ENCODE data around the gene PLAC9. TPM values are rescaled to one million over a fixed set of nuclear protein-coding genes. Genes with fewer than 3 reads are reported as not detected.
A peak's percentile ranks its signal among the peaks of the same experiment; 100 is the strongest.

Gene PLAC9
- total and polyA plus RNA-seq, 2 experiments from 2014 or later = 8.8 to 118 TPM

DNA sequence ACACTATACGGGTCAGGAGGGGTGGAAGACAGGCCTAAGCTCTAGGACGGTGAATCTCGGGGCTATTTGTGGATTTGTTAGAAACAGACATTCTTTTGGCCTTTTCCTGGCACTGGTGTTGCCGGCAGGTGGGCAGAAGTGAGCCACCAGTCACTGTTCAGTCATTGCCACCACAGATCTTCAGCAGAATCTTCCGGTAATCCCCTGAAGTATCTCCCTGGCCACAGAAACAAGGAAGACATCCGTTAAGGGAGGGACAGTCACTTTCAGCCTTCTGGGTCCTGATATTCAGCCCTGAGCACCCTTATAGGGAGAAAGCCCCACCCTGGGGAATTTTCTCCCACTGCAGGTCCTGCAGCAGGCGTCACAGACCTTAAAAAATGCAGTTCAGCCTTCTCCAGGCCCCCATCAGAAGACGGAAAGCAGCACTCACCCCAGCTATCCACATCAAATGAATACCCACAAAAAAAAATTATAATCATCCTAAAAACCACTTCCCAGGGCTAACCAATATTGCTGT lies 23.2 kb downstream of the PLAC9 start:
- H3K79me2 ChIP-seq (ENCODE audit: insufficient read depth) = peaks cover 7% of the 10 kb centered on the region; the same call in 1 of the 2 replicates

DNA sequence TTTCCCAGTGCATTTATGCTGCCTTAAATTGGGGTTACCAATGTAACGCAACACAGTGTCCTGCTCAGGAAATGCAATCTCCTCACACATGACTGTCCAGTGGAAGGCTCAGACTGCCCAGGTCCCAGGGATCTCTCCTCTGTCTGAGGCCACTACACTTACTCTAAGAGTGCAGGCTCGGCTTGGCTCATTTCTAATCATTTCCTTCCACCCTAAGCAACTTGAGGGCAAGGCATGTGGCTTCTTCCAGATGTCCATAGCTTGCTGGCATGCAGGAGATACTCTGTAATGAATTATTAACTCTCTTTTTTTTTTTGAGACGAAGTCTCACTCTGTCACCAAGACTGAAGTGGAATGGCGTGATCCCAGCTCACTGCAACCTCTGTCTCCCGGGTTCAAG lies 23.7 kb downstream of the PLAC9 start:
- no peak for TF ChIP-seq EZH2 (IDR thresholded peaks at IDR 0.05; ENCODE audit: insufficient read depth, poor library complexity, severe bottlenecking)
- no peak for TF ChIP-seq EZH2phosphoT487 (IDR thresholded peaks at IDR 0.05; ENCODE audit: insufficient read depth, low read depth)
- WGBS, 2 experiments (ENCODE audit: low coverage in 1 of 2, low lambda C conversion rate in 2 of 2, missing lambda C conversion rate in 2 of 2) = 46 to 49% methylated on average over 5 of the region's 5 CpGs
- DNase-seq = no peak
- H3K27ac ChIP-seq = peak overlapping the region; percentile 86
- H3K4me1 ChIP-seq (ENCODE audit: insufficient read depth) = peaks cover 46% of the 10 kb centered on the region
- no peaks in the 10 kb centered on the region for H3K9me2 ChIP-seq (ENCODE audit: insufficient read depth)
- no peaks in the 10 kb centered on the region for H3K9me3 ChIP-seq (ENCODE audit: low read depth)
- no peaks in the 10 kb centered on the region for H4K20me1 ChIP-seq (ENCODE audit: insufficient read depth)
- peak overlapping the region; percentile 72 for H3K9ac ChIP-seq
- no peak overlapping the region for H3K4me3 ChIP-seq
- H3K36me3 ChIP-seq (ENCODE audit: low read depth) = peaks cover 31% of the 10 kb centered on the region
- H3K4me2 ChIP-seq (ENCODE audit: unreplicated experiment) = peak overlapping the region; percentile 61
- in situ Hi-C loops (cut with MboI) = no loop called here
- H2AFZ ChIP-seq = no peak overlapping the region
- H3K79me2 ChIP-seq (ENCODE audit: insufficient read depth) = peaks cover 7% of the 10 kb centered on the region; the same call in 1 of the 2 replicates
- H3K27me3 ChIP-seq (replicated peaks; ENCODE audit: insufficient read depth) = no peaks in the 10 kb centered on the region
- H3F3A ChIP-seq (ENCODE audit: insufficient read depth) = peaks cover 69% of the 10 kb centered on the region

More for the DNA sequence above, 23.2 kb downstream of the PLAC9 start:
- Histone ChIP-seq H3F3A (ENCODE audit: insufficient read depth) (peaks cover 66% of the 10 kb centered on the region), H3K9me2 (ENCODE audit: insufficient read depth) (no peaks in the 10 kb centered on the region), H3K4me2 (ENCODE audit: unreplicated experiment) (peak overlapping the region; percentile 61), H3K9ac (peak overlapping the region; percentile 72), H3K27ac (peak overlapping the region; percentile 86), H3K4me3 (peak overlapping the region; percentile 13), H3K36me3 (ENCODE audit: low read depth) (peaks cover 30% of the 10 kb centered on the region), H4K20me1 (ENCODE audit: insufficient read depth) (no peaks in the 10 kb centered on the region), H2AFZ (no peak overlapping the region), H3K9me3 (ENCODE audit: low read depth) (no peaks in the 10 kb centered on the region), H3K27me3 (replicated peaks; ENCODE audit: insufficient read depth) (no peaks in the 10 kb centered on the region), H3K4me1 (ENCODE audit: insufficient read depth) (peaks cover 46% of the 10 kb centered on the region)
- 32% methylated on average over 8 of the region's 8 CpGs for WGBS, 2 experiments (ENCODE audit: low coverage in 1 of 2, low lambda C conversion rate in 2 of 2, missing lambda C conversion rate in 2 of 2)
- DNase-seq = no peak
- in situ Hi-C loops (cut with MboI) = no loop called here
- no peak for TF ChIP-seq EZH2phosphoT487 (IDR thresholded peaks at IDR 0.05; ENCODE audit: insufficient read depth, low read depth)
- TF ChIP-seq EZH2 (IDR thresholded peaks at IDR 0.05; ENCODE audit: insufficient read depth, poor library complexity, severe bottlenecking) = no peak

DNA sequence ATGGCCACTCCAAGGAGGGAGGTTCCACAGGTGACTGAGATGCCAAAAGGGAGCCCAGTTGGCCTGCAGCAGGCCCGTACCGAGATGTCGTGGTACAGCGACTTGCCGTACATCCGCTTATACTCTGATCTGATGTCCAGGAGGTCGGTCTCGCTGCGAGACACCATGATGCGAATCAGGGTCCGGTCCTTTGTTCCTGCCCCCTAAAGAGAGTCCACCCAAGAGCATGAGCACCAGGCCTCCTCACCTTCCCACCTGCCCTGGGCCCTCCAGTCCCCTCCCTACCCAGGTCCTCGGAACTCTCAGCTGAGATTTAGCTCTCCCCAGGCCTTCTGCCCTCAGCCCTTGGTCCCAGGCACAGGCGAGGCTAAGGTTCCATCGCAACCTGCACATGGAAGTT lies 25.0 kb downstream of the PLAC9 start:
- no peak overlapping the region for H3K9ac ChIP-seq
- H3K27me3 ChIP-seq (replicated peaks; ENCODE audit: insufficient read depth) = no peaks in the 10 kb centered on the region
- no peak overlapping the region for H3K4me3 ChIP-seq
- H3K4me2 ChIP-seq (ENCODE audit: unreplicated experiment) = no peak overlapping the region
- H3K27ac ChIP-seq = peak overlapping the region; percentile 85
- WGBS, 2 experiments (ENCODE audit: low coverage in 1 of 2, low lambda C conversion rate in 2 of 2, missing lambda C conversion rate in 2 of 2) = 95 to 96% methylated on average over 14 of the region's 14 CpGs
- peaks cover 72% of the 10 kb centered on the region for H3F3A ChIP-seq (ENCODE audit: insufficient read depth)
- no peak for DNase-seq
- H2AFZ ChIP-seq = no peak overlapping the region
- in situ Hi-C loops (cut with MboI) = no loop called here
- no peaks in the 10 kb centered on the region for H3K9me3 ChIP-seq (ENCODE audit: low read depth)
- H4K20me1 ChIP-seq (ENCODE audit: insufficient read depth) = no peaks in the 10 kb centered on the region
- H3K79me2 ChIP-seq (ENCODE audit: insufficient read depth) = peaks cover 19% of the 10 kb centered on the region; the same call in 1 of the 2 replicates
- peaks cover 41% of the 10 kb centered on the region for H3K36me3 ChIP-seq (ENCODE audit: low read depth)
- TF ChIP-seq EZH2 (IDR thresholded peaks at IDR 0.05; ENCODE audit: insufficient read depth, poor library complexity, severe bottlenecking) (no peak), EZH2phosphoT487 (IDR thresholded peaks at IDR 0.05; ENCODE audit: insufficient read depth, low read depth) (no peak)
- H3K9me2 ChIP-seq (ENCODE audit: insufficient read depth) = no peaks in the 10 kb centered on the region
- peaks cover 46% of the 10 kb centered on the region for H3K4me1 ChIP-seq (ENCODE audit: insufficient read depth)

DNA sequence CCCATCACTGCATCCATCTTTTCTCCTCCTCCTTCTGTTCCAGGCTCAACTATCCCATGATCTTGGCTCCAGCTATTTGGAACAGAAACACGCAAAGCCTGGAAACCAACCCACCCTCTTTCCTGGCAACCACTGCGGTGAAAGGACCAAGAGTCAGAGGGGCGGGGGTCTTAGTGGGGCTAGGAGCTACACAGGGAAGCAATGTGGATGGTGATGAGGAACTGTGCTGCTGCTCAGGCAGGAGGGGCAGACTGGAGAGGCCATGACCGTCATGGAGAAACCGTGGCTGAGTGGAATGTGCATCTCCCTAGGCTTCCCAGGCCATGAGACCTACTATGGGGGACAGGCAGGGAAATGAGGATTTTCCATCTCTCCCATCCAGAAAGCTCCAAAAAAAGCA lies 25.6 kb downstream of the PLAC9 start:
- Histone ChIP-seq H3K79me2 (ENCODE audit: insufficient read depth) (peaks cover 25% of the 10 kb centered on the region; the same call in 1 of the 2 replicates), H3K9me2 (ENCODE audit: insufficient read depth) (no peaks in the 10 kb centered on the region), H3K9me3 (ENCODE audit: low read depth) (no peaks in the 10 kb centered on the region), H3K27ac (peak overlapping the region; percentile 85), H3K36me3 (ENCODE audit: low read depth) (peaks cover 42% of the 10 kb centered on the region), H3K4me3 (no peak overlapping the region), H4K20me1 (ENCODE audit: insufficient read depth) (no peaks in the 10 kb centered on the region), H3K4me1 (ENCODE audit: insufficient read depth) (peaks cover 47% of the 10 kb centered on the region), H3F3A (ENCODE audit: insufficient read depth) (peaks cover 68% of the 10 kb centered on the region), H3K27me3 (replicated peaks; ENCODE audit: insufficient read depth) (no peaks in the 10 kb centered on the region), H2AFZ (no peak overlapping the region), H3K9ac (peak overlapping the region; percentile 63), H3K4me2 (ENCODE audit: unreplicated experiment) (peak overlapping the region; percentile 43)
- WGBS, 2 experiments (ENCODE audit: low coverage in 1 of 2, low lambda C conversion rate in 2 of 2, missing lambda C conversion rate in 2 of 2) = 7 to 16% methylated on average over 5 of the region's 5 CpGs
- no peak for TF ChIP-seq EZH2 (IDR thresholded peaks at IDR 0.05; ENCODE audit: insufficient read depth, poor library complexity, severe bottlenecking)
- no peak for TF ChIP-seq EZH2phosphoT487 (IDR thresholded peaks at IDR 0.05; ENCODE audit: insufficient read depth, low read depth)
- no peak for DNase-seq
- in situ Hi-C loops (cut with MboI) = no loop called here
